ENCODE measurements around the gene CHRM5. TPM values are rescaled to one million over a fixed set of nuclear protein-coding genes. Genes with fewer than 3 reads are reported as not detected.
"Not testable (repeated sequence)": the region's sequence is repeated elsewhere in the genome, so short reads cannot be mapped to it uniquely, and the experiment has no call there.

The CHRM5 gene
- total RNA-seq, 2 donors from 2014 or later: not detected

DNA sequence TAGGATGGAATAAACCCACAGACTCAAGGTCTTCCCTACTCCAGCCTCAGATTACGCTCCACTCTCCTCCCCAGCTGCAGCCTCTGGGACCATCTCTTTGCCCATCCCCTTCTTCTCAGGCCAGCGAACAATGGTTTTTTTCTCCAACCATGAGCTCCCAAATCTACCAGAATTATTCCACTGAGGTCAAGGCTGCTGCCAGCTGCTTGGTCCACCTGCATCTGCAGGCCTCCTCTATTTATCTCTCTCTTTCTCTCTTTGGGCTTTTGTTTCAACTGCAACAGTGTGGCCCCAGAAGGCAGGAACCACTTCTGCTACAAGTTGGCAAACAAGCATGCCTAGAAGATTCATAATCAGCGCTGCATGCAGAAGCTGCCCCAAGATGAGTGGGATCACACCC, 19.1 kb downstream of the CHRM5 start:
- no peaks in the 10 kb centered on the region for H3K4me1 Mint-ChIP-seq
- Histone ChIP-seq H3K4me1 (ENCODE audit: control insufficient read depth, insufficient read depth, low read length) (no peaks in the 10 kb centered on the region), H3K27me3 (ENCODE audit: control insufficient read depth, insufficient read depth, low read length, poor library complexity, severe bottlenecking) (no peaks in the 10 kb centered on the region), H3K4me3 (ENCODE audit: low read length) (no peak overlapping the region), H3K9me3 (ENCODE audit: control insufficient read depth, low read length) (no peaks in the 10 kb centered on the region), H3K9ac (ENCODE audit: extremely low read depth, low read length, poor library complexity, severe bottlenecking) (no peak overlapping the region), H3K36me3 (ENCODE audit: control insufficient read depth, insufficient read depth, low read length) (peaks cover 6% of the 10 kb centered on the region), H3K27ac (ENCODE audit: low read depth, low read length) (no peak overlapping the region)
- no peak for TF ChIP-seq CTCF (conservative IDR thresholded peaks at IDR 0.05)
- no peaks in the 10 kb centered on the region for H3K27me3 Mint-ChIP-seq (ENCODE audit: insufficient read depth)
- no peak overlapping the region for H3K27ac Mint-ChIP-seq
- peaks cover 5% of the 10 kb centered on the region for H3K36me3 Mint-ChIP-seq (ENCODE audit: low read depth)
- H3K4me3 Mint-ChIP-seq: no peak overlapping the region
- H3K9me3 Mint-ChIP-seq: no peaks in the 10 kb centered on the region
- DNase-seq: no peak
- WGBS, 2 experiments (ENCODE audit: insufficient coverage in 1 of 2, insufficient read length in 1 of 2): 94 to 95% methylated on average over 2 to 3 of the region's 3 CpGs

GRCh38 chr15:33988384-33988783, 20.1 kb downstream of the CHRM5 start:
- TF ChIP-seq CTCF (conservative IDR thresholded peaks at IDR 0.05): no peak
- H3K4me1 Mint-ChIP-seq: no peaks in the 10 kb centered on the region
- peaks cover 4% of the 10 kb centered on the region for H3K36me3 ChIP-seq (ENCODE audit: control insufficient read depth, insufficient read depth, low read length)
- no peaks in the 10 kb centered on the region for H3K27me3 Mint-ChIP-seq (ENCODE audit: insufficient read depth)
- H3K9me3 Mint-ChIP-seq: no peaks in the 10 kb centered on the region
- H3K9me3 ChIP-seq (ENCODE audit: control insufficient read depth, low read length): no peaks in the 10 kb centered on the region
- no peaks in the 10 kb centered on the region for H3K27me3 ChIP-seq (ENCODE audit: control insufficient read depth, insufficient read depth, low read length, poor library complexity, severe bottlenecking)
- no peak overlapping the region for H3K4me3 Mint-ChIP-seq
- no peak for DNase-seq
- H3K27ac Mint-ChIP-seq: no peak overlapping the region
- no peak overlapping the region for H3K27ac ChIP-seq (ENCODE audit: low read depth, low read length)
- no peak overlapping the region for H3K9ac ChIP-seq (ENCODE audit: extremely low read depth, low read length, poor library complexity, severe bottlenecking)
- peaks cover 5% of the 10 kb centered on the region for H3K36me3 Mint-ChIP-seq (ENCODE audit: low read depth)
- no peaks in the 10 kb centered on the region for H3K4me1 ChIP-seq (ENCODE audit: control insufficient read depth, insufficient read depth, low read length)
- WGBS, 2 experiments (ENCODE audit: insufficient coverage in 1 of 2, insufficient read length in 1 of 2): 93 to 94% methylated on average over 3 to 4 of the region's 4 CpGs
- H3K4me3 ChIP-seq (ENCODE audit: low read length): no peak overlapping the region

DNA sequence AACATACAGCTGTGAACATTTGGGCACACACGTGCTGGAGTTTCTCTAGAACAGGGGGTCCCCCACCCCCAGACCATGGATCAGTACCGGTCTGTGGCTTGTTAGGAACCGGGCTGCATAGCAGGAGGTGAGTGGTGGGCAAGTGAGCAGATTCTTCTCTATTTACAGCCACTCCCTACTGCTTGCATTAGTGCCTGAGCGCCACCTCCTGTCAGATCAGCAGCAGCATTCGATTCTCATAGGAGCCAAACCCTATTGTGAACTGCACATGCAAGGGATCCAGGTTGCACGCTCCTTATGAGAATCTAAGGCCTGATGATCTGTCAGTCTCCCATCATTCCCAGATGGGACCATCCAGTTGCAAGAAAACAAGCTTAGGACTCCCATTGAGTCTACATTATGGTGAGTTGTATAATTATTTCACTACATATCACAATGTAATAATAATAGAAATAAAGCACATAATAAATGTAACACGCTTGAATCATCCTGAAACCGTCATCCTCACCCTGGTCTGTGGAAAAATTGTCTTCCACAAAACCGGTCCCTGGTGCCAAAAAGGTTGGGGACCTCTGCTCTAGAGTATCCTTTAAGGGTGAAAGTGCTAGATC, 25.8 kb downstream of the CHRM5 start:
- Mint-ChIP-seq H3K27ac (no peak overlapping the region), H3K27me3 (ENCODE audit: insufficient read depth) (no peaks in the 10 kb centered on the region), H3K4me1 (no peaks in the 10 kb centered on the region), H3K36me3 (ENCODE audit: low read depth) (peaks cover 8% of the 10 kb centered on the region), H3K9me3 (peaks cover 4% of the 10 kb centered on the region), H3K4me3 (no peak overlapping the region)
- Histone ChIP-seq H3K9ac (ENCODE audit: extremely low read depth, low read length, poor library complexity, severe bottlenecking) (no peak overlapping the region), H3K4me1 (ENCODE audit: control insufficient read depth, insufficient read depth, low read length) (peaks cover 3% of the 10 kb centered on the region), H3K27ac (ENCODE audit: low read depth, low read length) (no peak overlapping the region), H3K4me3 (ENCODE audit: low read length) (no peak overlapping the region), H3K9me3 (ENCODE audit: control insufficient read depth, low read length) (no peaks in the 10 kb centered on the region), H3K36me3 (ENCODE audit: control insufficient read depth, insufficient read depth, low read length) (peaks cover 4% of the 10 kb centered on the region), H3K27me3 (ENCODE audit: control insufficient read depth, insufficient read depth, low read length, poor library complexity, severe bottlenecking) (no peaks in the 10 kb centered on the region)
- 75 to 81% methylated on average over 8 to 9 of the region's 9 CpGs for WGBS, 2 experiments (ENCODE audit: insufficient coverage in 1 of 2, insufficient read length in 1 of 2)
- peak; percentile 79 for DNase-seq
- TF ChIP-seq CTCF (conservative IDR thresholded peaks at IDR 0.05): peak; percentile 73

GRCh38 chr15:33995666-33996065, 27.4 kb downstream of the CHRM5 start:
- whole genome bisulfite sequencing, 2 experiments (ENCODE audit: insufficient coverage in 1 of 2, insufficient read length in 1 of 2): 94 to 95% methylated on average over 9 to 10 of the region's 10 CpGs

More at GRCh38 chr15:33995666-33996065, 27.4 kb downstream of the CHRM5 start:
- H3K27me3 Mint-ChIP-seq (ENCODE audit: insufficient read depth); H3K4me1 Mint-ChIP-seq; H3K27ac Mint-ChIP-seq; H3K27ac ChIP-seq (ENCODE audit: low read depth, low read length); DNase-seq; H3K9me3 Mint-ChIP-seq; H3K36me3 Mint-ChIP-seq (ENCODE audit: low read depth); H3K9ac ChIP-seq (ENCODE audit: extremely low read depth, low read length, poor library complexity, severe bottlenecking); H3K4me3 ChIP-seq (ENCODE audit: low read length); H3K4me3 Mint-ChIP-seq; H3K9me3 ChIP-seq (ENCODE audit: control insufficient read depth, low read length); H3K27me3 ChIP-seq (ENCODE audit: control insufficient read depth, insufficient read depth, low read length, poor library complexity, severe bottlenecking); H3K4me1 ChIP-seq (ENCODE audit: control insufficient read depth, insufficient read depth, low read length); H3K36me3 ChIP-seq (ENCODE audit: control insufficient read depth, insufficient read depth, low read length): not testable (repeated sequence)

Data from endodermal cell (in vitro differentiated cells).